HepG2 (cell line): ENCODE data around the gene AADAT. TPM values are rescaled to one million over a fixed set of nuclear protein-coding genes. Genes with fewer than 3 reads are reported as not detected.

ENCODE experiments used
- FOXK1 ChIP-seq: sonication (generic); formaldehyde crosslinking; IDR thresholded peaks from 2 replicates; pipeline ENCODE4 v1.4.0; 2020; ENCODE audit warnings: low read depth, missing genetic modification reagents, borderline replicate concordance
- GABPA ChIP-seq, 2 experiments: IDR thresholded peaks; 2 replicates each; pipeline ENCODE4 v1.6.1; 2011 to 2016; ENCODE audit warnings: low read depth in 2 of 2, low read length in 1 of 2, missing biosample characterization in 1 of 2, missing genetic modification characterization in 1 of 2
- GTF2F1 ChIP-seq: fragments of 150-350 bp; IDR thresholded peaks from 2 replicates; pipeline ENCODE4 v1.6.1; 2014; ENCODE audit warnings: low read length
- HDAC6 ChIP-seq: fragments of 200-600 bp; sonication (generic); IDR thresholded peaks from 2 replicates; pipeline ENCODE4 v1.7.0; 2017; ENCODE audit warnings: mild to moderate bottlenecking, antibody characterized with exemption, low read length, low read depth
- REL ChIP-seq: sonication (generic); formaldehyde crosslinking; conservative IDR thresholded peaks from 2 replicates; pipeline ENCODE4 v1.8.0; 2022; ENCODE audit warnings: mild to moderate bottlenecking, missing genetic modification reagents, moderate library complexity
- TMF1 ChIP-seq: sonication (generic); formaldehyde crosslinking; IDR thresholded peaks from 2 replicates; pipeline ENCODE4 v1.8.1; 2022; ENCODE audit warnings: low read depth, missing genetic modification reagents
- ZGPAT ChIP-seq: IDR thresholded peaks from 2 replicates; pipeline ENCODE4 v1.6.1; 2016; ENCODE audit warnings: mild to moderate bottlenecking
- ZNF75D ChIP-seq: sonication (generic); formaldehyde crosslinking; IDR thresholded peaks from 2 replicates; pipeline ENCODE4 v1.8.1; 2023; ENCODE audit warnings: missing genetic modification reagents, mild to moderate bottlenecking, borderline replicate concordance
- ZNF883 ChIP-seq: sonication (generic); formaldehyde crosslinking; IDR thresholded peaks from 2 replicates; pipeline ENCODE4 v1.5.1; 2020; ENCODE audit warnings: mild to moderate bottlenecking, missing genetic modification reagents; ENCODE audit errors: not compliant biosample characterization
- polyA plus RNA-seq, 8 experiments: library from polyadenylated mRNA; depleted of rRNA in 3 of 8; stranded (reverse) in 7 of 8; unstranded in 1 of 8; fragments of >200 nt; fragmentation: Illumina TruSeq in 4 of 8; extraction: Trizol in 4 of 8; gene quantifications; 2 replicates each; pipeline versions ENCODE4 v1.2.1 to v1.2.3, GENCODE V29; 2011 to 2016; ENCODE audit warnings: low read depth in 4 of 8, missing spikeins in 1 of 8, mixed read lengths in 1 of 8; ENCODE audit not compliant: insufficient read depth in 1 of 8
- total RNA-seq, 5 experiments: library from RNA; depleted of rRNA; stranded (reverse); fragments of >200 nt; fragmentation: Illumina TruSeq; extraction: Trizol; gene quantifications; 2 replicates each; pipeline ENCODE4 v1.2.3, GENCODE V29; 2016; ENCODE audit warnings: low read depth in 1 of 5
- TF ChIP-seq, protein P1 (sequence below): sonication (generic); formaldehyde crosslinking; IDR thresholded peaks from 2 replicates; pipeline ENCODE4 v1.4.0; 2020; ENCODE audit warnings: missing genetic modification reagents
- TF ChIP-seq, protein P2 (sequence below): IDR thresholded peaks from 2 replicates; pipeline ENCODE4 v1.6.1; 2016; ENCODE audit warnings: low read depth, missing genetic modification reagents, missing compliant biosample characterization
- TF ChIP-seq, protein P3 (sequence below): sonication (generic); formaldehyde crosslinking; IDR thresholded peaks from 2 replicates; pipeline ENCODE4 v1.4.0; 2020; ENCODE audit warnings: mild to moderate bottlenecking, low read depth, missing genetic modification reagents
- TF ChIP-seq, protein P4 (sequence below), 2 experiments: IDR thresholded peaks; 2 replicates each; pipeline ENCODE4 v1.6.1; 2011 to 2012; ENCODE audit warnings: low read length in 2 of 2, borderline replicate concordance in 1 of 2, low read depth in 1 of 2, mild to moderate bottlenecking in 1 of 2, moderate library complexity in 1 of 2

AADAT gene
- total and polyA plus RNA-seq, 2 of the 13 experiments (the other 11 are each of a cell fraction or from before 2014, with no cell fraction given) = 6.1 to 9.1 TPM

DNA sequence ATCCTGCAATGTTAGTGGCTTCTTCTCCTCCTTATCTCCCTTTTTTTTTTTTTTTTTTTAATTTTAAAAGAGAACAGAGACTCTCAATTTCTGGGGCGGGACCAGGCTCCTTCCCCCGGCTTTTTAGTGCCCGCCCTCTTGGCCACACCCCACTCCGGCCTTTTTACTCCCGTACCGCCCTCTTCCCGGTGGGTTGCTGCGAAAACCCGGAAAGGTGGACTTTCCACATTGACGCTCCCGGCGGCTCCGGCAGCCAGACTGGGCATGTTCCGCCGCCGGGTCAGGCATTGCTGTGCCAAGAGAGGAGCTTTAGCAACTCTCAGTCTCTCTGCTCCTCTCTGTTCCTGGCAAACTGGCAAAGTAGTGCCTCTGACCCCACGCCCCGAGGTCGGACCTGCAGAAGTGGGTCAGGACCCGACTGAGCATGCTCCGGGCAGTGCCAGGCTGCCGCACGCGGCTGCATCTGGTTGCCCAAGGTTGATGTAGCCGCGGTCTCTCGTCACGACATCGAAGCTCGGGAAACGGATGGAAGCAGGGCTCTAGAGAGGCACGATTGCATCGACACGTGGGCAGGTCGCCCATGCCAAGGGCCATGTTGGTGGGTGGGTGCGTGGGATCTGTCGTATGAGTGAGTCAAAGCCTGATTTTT is 62.5 kb downstream of the AADAT start (continued):
- TF ChIP-seq, protein P1, sequence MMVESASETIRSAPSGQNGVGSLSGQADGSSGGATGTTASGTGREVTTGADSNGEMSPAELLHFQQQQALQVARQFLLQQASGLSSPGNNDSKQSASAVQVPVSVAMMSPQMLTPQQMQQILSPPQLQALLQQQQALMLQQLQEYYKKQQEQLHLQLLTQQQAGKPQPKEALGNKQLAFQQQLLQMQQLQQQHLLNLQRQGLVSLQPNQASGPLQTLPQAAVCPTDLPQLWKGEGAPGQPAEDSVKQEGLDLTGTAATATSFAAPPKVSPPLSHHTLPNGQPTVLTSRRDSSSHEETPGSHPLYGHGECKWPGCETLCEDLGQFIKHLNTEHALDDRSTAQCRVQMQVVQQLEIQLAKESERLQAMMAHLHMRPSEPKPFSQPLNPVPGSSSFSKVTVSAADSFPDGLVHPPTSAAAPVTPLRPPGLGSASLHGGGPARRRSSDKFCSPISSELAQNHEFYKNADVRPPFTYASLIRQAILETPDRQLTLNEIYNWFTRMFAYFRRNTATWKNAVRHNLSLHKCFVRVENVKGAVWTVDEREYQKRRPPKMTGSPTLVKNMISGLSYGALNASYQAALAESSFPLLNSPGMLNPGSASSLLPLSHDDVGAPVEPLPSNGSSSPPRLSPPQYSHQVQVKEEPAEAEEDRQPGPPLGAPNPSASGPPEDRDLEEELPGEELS (CRISPR knock-in tag) = peak; percentile 22
- TF ChIP-seq, protein P2, sequence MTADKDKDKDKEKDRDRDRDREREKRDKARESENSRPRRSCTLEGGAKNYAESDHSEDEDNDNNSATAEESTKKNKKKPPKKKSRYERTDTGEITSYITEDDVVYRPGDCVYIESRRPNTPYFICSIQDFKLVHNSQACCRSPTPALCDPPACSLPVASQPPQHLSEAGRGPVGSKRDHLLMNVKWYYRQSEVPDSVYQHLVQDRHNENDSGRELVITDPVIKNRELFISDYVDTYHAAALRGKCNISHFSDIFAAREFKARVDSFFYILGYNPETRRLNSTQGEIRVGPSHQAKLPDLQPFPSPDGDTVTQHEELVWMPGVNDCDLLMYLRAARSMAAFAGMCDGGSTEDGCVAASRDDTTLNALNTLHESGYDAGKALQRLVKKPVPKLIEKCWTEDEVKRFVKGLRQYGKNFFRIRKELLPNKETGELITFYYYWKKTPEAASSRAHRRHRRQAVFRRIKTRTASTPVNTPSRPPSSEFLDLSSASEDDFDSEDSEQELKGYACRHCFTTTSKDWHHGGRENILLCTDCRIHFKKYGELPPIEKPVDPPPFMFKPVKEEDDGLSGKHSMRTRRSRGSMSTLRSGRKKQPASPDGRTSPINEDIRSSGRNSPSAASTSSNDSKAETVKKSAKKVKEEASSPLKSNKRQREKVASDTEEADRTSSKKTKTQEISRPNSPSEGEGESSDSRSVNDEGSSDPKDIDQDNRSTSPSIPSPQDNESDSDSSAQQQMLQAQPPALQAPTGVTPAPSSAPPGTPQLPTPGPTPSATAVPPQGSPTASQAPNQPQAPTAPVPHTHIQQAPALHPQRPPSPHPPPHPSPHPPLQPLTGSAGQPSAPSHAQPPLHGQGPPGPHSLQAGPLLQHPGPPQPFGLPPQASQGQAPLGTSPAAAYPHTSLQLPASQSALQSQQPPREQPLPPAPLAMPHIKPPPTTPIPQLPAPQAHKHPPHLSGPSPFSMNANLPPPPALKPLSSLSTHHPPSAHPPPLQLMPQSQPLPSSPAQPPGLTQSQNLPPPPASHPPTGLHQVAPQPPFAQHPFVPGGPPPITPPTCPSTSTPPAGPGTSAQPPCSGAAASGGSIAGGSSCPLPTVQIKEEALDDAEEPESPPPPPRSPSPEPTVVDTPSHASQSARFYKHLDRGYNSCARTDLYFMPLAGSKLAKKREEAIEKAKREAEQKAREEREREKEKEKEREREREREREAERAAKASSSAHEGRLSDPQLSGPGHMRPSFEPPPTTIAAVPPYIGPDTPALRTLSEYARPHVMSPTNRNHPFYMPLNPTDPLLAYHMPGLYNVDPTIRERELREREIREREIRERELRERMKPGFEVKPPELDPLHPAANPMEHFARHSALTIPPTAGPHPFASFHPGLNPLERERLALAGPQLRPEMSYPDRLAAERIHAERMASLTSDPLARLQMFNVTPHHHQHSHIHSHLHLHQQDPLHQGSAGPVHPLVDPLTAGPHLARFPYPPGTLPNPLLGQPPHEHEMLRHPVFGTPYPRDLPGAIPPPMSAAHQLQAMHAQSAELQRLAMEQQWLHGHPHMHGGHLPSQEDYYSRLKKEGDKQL (CRISPR knock-in tag) = no peak
- TF ChIP-seq GTF2F1 = no peak
- TF ChIP-seq HDAC6 = no peak
- TF ChIP-seq ZNF75D (CRISPR knock-in tag) = no peak; the same call in 1 of the 2 replicates
- peak; percentile 53; the same call in 1 of the 2 replicates for TF ChIP-seq TMF1 (CRISPR knock-in tag)
- TF ChIP-seq REL = no peak
- peak; percentile 81 for TF ChIP-seq ZNF883 (CRISPR knock-in tag)
- TF ChIP-seq ZGPAT (CRISPR knock-in tag) = peak; percentile 52; the same call in 1 of the 2 replicates
- peak; percentile 46; the same call in 1 of the 2 replicates for TF ChIP-seq FOXK1
- TF ChIP-seq, protein P3, sequence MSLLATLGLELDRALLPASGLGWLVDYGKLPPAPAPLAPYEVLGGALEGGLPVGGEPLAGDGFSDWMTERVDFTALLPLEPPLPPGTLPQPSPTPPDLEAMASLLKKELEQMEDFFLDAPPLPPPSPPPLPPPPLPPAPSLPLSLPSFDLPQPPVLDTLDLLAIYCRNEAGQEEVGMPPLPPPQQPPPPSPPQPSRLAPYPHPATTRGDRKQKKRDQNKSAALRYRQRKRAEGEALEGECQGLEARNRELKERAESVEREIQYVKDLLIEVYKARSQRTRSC = no peak
- TF ChIP-seq, protein P4, sequence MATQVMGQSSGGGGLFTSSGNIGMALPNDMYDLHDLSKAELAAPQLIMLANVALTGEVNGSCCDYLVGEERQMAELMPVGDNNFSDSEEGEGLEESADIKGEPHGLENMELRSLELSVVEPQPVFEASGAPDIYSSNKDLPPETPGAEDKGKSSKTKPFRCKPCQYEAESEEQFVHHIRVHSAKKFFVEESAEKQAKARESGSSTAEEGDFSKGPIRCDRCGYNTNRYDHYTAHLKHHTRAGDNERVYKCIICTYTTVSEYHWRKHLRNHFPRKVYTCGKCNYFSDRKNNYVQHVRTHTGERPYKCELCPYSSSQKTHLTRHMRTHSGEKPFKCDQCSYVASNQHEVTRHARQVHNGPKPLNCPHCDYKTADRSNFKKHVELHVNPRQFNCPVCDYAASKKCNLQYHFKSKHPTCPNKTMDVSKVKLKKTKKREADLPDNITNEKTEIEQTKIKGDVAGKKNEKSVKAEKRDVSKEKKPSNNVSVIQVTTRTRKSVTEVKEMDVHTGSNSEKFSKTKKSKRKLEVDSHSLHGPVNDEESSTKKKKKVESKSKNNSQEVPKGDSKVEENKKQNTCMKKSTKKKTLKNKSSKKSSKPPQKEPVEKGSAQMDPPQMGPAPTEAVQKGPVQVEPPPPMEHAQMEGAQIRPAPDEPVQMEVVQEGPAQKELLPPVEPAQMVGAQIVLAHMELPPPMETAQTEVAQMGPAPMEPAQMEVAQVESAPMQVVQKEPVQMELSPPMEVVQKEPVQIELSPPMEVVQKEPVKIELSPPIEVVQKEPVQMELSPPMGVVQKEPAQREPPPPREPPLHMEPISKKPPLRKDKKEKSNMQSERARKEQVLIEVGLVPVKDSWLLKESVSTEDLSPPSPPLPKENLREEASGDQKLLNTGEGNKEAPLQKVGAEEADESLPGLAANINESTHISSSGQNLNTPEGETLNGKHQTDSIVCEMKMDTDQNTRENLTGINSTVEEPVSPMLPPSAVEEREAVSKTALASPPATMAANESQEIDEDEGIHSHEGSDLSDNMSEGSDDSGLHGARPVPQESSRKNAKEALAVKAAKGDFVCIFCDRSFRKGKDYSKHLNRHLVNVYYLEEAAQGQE (IDR thresholded peaks at IDR 0.05; ENCODE audit: borderline replicate concordance in 1 of 2, low read depth in 1 of 2, low read length in 2 of 2) = no peak
- no peak for TF ChIP-seq GABPA (IDR thresholded peaks at IDR 0.05; ENCODE audit: low read depth, low read length)
- TF ChIP-seq GABPA (CRISPR knock-in tag; IDR thresholded peaks at IDR 0.05; ENCODE audit: low read depth) = peak; percentile 6; the same call in 1 of the 2 replicates
